LNCaP clone FGC (cell line): ENCODE measurements around the gene C1orf56.

ENCODE experiments used
- DNase-seq: peaks from one replicate; pipeline ENCODE4 v3.0.0-alpha.2; 2011; ENCODE audit warnings: low read depth
- H3K4me3 ChIP-seq: 2 replicates; pipeline ENCODE4 v1.5.1; 2011; ENCODE audit warnings: mild to moderate bottlenecking, low read depth, low read length, control low read depth
- TF ChIP-seq, protein P1 (sequence below): IDR thresholded peaks from 2 replicates; pipeline ENCODE4 v1.5.1; 2012; ENCODE audit warnings: mild to moderate bottlenecking; ENCODE audit not compliant: control insufficient read depth, insufficient read depth; ENCODE audit errors: extremely low read depth

Gene C1orf56, protein sequence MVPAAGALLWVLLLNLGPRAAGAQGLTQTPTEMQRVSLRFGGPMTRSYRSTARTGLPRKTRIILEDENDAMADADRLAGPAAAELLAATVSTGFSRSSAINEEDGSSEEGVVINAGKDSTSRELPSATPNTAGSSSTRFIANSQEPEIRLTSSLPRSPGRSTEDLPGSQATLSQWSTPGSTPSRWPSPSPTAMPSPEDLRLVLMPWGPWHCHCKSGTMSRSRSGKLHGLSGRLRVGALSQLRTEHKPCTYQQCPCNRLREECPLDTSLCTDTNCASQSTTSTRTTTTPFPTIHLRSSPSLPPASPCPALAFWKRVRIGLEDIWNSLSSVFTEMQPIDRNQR

DNA sequence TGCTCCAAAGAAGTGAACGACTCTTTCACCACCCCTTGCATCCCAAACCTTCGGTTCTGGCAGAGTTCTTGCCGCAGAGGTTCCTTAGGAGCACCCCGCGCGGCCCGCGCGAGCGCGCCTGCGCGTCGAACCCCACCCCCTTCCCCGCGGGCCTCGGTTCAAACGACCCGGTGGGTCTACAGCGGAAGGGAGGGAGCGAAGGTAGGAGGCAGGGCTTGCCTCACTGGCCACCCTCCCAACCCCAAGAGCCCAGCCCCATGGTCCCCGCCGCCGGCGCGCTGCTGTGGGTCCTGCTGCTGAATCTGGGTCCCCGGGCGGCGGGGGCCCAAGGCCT lies at the start of gene C1orf56:
TSS of gene C1orf56 (plus strand) at position 161 of the 334 bp plus-strand sequence. CDS start at position 258, 97 bp downstream.
- H3K4me3 ChIP-seq: peak within 1 kb of the TSS; percentile 37
- TF ChIP-seq, protein P1, sequence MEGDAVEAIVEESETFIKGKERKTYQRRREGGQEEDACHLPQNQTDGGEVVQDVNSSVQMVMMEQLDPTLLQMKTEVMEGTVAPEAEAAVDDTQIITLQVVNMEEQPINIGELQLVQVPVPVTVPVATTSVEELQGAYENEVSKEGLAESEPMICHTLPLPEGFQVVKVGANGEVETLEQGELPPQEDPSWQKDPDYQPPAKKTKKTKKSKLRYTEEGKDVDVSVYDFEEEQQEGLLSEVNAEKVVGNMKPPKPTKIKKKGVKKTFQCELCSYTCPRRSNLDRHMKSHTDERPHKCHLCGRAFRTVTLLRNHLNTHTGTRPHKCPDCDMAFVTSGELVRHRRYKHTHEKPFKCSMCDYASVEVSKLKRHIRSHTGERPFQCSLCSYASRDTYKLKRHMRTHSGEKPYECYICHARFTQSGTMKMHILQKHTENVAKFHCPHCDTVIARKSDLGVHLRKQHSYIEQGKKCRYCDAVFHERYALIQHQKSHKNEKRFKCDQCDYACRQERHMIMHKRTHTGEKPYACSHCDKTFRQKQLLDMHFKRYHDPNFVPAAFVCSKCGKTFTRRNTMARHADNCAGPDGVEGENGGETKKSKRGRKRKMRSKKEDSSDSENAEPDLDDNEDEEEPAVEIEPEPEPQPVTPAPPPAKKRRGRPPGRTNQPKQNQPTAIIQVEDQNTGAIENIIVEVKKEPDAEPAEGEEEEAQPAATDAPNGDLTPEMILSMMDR: no peak
- no peak for DNase-seq

DNA sequence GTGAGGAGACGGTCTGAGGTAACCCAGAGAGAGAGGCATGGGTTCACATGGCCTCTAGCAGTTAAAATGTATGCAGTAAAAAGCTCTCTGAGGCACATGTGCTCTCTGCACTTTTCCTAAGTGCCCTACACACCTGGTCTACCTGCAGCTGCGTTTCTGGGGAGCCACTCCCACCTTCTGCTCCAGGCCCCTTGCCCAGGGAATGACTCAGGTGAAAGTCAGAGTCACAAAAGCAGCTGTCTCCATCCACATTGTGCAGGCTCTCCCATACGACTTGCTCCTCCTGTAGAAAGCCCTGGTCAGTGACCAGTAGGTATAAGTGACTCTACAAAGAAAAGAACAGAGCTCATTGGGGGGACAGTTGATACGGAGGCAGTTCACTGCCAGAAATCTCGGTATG lies 49.6 kb upstream of the C1orf56 start:
- TF ChIP-seq, protein P1: no peak
- no peak overlapping the region for H3K4me3 ChIP-seq
- DNase-seq: no peak

DNA sequence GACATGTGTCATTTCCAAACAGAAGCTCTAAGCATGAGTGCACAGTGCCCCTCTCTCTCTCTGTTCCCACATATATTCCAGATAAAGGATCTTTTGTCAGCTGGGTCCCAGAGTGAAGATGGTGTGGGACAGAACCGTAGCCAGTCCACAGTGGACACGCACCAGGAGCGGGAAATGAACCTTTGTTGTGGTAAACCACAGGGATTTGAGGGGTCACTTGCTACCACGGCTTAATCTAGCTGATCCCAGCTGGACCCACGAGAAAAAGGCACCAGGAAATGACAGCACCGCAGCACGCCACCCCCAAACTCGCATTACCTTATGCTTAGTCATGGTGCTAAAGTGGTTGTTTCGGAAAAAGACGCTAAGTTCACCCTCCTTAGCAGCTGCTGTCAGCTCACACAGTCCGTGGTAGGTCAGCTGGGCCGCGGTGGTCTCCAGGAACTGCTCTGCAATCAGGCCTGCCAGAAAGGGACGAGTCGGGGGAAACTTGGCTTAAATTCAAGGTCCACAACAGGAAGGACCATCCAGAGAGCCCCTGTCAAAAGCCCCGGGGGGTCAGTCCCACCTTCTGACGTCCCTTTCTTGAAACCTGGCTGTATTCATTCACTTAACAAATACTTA lies 48.4 kb upstream of the C1orf56 start:
- TF ChIP-seq, protein P1: no peak
- no peak overlapping the region for H3K4me3 ChIP-seq

DNA sequence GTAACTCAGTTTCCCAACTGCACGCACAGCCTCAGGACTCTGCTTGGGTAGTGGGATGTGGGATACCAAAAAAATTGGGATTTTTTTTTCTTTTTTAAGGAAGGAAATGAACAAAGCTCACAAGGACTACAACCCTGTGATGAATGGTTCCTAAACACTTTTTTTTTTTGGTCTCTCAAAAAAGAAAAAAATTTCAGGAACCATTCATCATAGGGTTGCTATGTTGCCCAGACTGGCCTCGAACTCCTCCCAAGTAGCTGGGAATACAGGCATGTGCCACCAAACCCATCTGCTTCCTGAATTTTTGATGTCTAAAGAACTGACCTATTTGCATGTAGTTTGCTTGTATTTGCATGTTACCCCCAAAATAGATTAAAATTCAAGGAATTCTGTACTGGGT lies 47.6 kb upstream of the C1orf56 start:
- no peak for DNase-seq
- TF ChIP-seq, protein P1: no peak
- no peak overlapping the region for H3K4me3 ChIP-seq

More for the DNA sequence above, 48.4 kb upstream of the C1orf56 start:
- no peak for DNase-seq

DNA sequence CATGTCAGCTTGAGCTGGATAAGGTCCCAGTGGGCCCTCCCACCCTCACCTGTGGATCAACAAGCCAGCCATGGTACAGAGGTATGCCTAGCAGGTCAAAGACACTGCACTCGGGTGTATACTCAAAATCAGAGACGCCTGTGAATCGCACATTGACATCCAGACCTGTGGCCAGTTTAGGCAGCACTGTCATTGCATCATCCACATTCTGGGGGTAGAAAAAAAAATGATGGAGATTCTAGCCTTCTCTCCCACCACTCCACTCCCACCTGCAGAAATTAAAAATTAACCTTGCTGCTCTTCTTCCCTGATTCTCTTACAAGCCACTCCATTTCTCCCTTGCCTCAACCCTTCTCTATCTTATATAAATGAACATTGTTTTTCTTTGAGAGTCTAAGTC lies 47.1 kb upstream of the C1orf56 start:
- TF ChIP-seq, protein P1: no peak
- DNase-seq: no peak
- H3K4me3 ChIP-seq: no peak overlapping the region

DNA sequence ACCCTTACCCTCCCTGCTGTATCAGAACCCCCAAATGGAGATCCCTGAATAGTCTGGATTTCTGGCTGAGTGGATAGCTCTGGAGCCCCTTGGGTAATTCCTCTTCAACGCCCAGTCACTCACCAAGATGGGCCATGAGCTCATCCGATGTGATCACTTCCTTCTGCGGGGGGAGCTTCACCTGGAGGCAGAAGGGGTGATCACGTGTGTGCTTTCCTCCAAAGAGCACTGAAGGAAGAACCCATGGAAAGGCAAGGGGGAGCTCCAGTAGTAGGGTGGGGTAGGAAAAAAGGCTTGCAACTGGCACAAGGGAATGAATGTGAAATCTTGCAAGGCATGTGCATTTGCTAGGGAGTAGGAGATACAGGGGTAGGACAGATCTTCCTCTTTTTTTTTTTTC lies 45.9 kb upstream of the C1orf56 start:
- TF ChIP-seq, protein P1: no peak
- no peak for DNase-seq
- no peak overlapping the region for H3K4me3 ChIP-seq
